NCI-H345 treated with DMSO at 0.1 percent for 48 hours (cell line): ENCODE results near the gene CD74.

ENCODE experiments used
- DNase-seq: peaks from one replicate; lab custom pipeline; 2025; ENCODE audit not compliant: unreplicated experiment; lab: John Stamatoyannopoulos, UW

Gene CD74

GRCh38 chr5:150397782-150398721 lies 14.7 kb downstream of the CD74 start:
- DNase-seq: no peak

- DNase-seq: no peak
Measured at GRCh38 chr5:150397146-150397781, 15.4 kb downstream of the CD74 start.

GRCh38 chr5:150396267-150396666 lies 16.4 kb downstream of the CD74 start:
- no peak for DNase-seq

- DNase-seq: no peak
Measured at GRCh38 chr5:150395688-150395975, 17.1 kb downstream of the CD74 start.

- DNase-seq: no peak
Measured at GRCh38 chr5:150394912-150395687, 17.6 kb downstream of the CD74 start.

DNA sequence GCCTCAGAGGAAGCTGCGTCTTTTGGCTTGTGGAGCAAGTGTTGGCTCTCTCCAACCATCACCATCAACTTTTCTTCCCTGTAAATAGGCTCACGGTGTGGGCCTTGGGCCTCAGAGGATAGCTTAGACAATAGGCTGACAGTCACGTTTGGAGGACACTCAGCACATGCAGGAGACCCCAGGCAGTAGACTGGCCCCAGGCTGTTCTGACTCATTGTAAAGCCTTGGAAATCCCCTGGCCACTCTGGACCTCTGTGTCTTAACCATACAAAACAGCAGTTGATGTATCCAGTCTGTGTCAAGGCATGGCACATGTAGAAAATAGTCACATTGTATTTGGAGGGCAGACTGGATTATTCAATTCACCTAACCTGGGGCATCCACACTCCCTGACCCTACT lies 18.6 kb downstream of the CD74 start:
- DNase-seq: no peak

- DNase-seq: no peak
Measured at GRCh38 chr5:150393096-150393645, 19.5 kb downstream of the CD74 start.

DNA sequence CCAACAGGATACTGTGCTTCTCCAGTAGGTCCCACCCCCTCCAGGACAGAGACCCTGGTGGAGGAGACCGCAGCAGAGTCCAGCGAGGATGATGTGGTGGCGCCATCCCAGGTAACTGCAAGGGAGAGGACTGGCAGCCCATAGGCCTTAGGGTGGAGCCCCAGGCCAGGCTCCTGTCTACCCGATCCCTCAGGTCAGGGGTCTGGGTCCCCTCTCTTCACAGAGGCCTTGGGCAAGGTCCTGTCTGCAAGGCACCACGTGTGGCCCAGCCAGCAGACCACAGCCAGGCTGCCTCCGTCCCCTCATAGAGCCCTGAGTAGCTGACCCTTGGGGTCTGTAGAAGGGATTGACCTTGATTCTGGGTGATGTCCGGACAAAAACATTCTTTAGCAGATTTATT lies 20.0 kb downstream of the CD74 start:
- no peak for DNase-seq

- DNase-seq: no peak
Measured at GRCh38 chr5:150391986-150392385, 20.7 kb downstream of the CD74 start.

DNA sequence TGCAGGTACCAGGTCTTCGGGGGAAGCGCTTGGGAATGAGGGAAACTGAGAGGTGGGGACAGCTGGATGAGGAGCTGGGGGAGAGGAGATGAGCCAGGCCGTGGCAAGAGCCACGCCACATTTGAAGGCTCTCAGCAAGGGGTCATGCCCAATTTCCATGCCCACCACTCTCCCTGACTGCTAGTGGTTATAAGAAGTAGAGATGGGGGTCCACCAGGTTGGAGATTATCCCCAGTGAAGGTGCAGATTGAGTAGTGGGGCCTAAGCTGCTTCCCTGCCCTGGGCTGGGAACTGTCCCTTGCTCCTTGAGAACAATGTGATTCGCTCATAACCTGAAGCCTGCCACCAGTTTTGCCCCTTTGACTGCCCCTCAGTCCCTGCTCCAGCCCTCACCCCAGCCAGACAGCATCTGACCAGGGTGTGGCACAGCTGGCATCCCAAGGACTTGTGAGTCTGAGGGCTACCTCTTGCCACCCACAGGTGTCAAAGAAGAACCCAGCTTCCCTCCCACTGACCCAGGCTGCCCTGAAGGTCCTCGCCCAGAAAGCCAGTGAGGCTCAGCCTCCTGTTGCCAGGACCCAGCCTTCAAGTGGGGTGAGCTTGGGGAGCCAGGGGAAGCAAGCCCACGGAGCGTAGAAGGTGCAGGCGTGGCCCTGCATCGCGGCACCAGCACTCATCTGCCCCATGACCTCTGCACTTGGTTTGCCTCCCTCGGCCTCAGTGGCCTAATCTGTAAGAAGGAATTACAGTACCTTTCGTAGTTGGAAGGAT lies 21.5 kb downstream of the CD74 start:
- DNase-seq: no peak

GRCh38 chr5:150389531-150390266 lies 23.0 kb downstream of the CD74 start:
- DNase-seq: no peak

DNA sequence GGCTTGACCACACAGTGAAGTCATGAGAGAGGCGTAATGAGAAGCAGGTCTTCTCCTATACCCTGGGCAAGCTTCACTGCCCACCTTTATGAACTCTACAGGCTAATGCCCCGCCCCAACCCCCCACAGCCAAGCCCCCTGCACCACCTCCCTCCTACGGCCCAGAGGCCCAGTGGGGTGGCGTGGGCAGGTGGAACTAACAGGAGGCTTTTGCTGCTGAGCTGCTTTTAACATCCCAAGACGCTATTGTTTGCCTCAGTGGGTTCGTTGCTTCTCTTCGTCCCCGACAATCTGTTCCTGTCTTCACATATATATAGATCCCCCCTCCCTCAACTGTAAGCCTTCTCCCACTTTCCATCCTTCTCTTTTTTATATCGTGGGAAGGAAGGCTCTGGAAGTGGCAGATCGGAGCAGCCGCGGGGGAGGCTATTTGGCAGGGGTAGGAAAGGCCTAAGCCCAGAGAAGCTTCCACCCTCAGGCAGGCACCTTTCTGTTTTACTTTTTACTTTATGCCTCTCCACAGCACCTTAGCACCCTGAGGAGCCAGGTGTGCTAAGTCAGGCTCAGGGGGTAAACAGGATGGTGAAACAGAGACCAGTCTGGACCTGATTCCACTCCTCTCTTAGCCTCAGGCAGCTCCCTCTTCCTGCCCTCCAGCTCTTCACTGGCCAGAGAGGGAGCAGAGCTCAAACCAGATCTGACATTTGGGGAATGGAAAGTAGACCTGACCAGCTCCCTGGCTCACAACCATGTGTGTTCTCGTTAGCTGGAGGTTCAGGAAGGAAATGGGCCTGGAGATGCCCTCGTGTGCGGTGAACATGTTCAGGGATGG lies 26.5 kb downstream of the CD74 start:
- no peak for DNase-seq

- DNase-seq: no peak
Measured at GRCh38 chr5:150384701-150385100, 28.0 kb downstream of the CD74 start.

DNA sequence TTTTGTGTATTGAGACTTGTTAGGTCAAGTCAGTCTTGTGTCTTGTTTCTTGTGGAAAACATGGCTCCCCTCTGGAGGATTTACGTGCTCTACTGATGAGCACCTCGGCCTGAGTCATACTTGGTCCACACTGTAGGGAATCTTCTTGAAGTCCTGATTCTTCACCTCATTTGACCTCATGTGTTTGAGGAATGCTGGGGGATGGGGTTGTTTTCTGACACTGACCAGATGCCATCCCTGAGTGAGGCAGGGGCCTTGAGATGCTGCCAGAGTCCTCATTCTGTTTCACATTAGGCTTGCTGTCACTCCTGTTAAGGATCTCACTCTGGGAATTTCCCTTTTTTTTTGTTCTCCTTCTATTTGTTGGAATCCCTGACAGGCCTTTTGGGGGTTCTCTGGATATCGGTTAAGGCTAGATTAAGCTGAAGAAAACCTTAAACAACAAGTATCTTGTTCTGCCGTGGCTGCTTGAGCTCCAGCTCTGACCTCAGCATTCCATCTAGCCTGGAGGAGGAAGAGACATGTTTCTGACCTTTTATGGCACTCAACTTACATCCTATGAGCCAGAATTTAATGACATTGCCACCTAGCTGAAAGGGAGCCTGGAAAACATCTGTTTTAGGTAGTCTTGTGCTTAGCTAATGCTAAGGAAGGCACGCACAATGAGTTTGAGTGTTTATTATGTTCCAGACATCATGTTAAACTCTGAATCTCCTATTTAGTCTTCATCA lies 34.6 kb downstream of the CD74 start:
- DNase-seq: no peak

DNA sequence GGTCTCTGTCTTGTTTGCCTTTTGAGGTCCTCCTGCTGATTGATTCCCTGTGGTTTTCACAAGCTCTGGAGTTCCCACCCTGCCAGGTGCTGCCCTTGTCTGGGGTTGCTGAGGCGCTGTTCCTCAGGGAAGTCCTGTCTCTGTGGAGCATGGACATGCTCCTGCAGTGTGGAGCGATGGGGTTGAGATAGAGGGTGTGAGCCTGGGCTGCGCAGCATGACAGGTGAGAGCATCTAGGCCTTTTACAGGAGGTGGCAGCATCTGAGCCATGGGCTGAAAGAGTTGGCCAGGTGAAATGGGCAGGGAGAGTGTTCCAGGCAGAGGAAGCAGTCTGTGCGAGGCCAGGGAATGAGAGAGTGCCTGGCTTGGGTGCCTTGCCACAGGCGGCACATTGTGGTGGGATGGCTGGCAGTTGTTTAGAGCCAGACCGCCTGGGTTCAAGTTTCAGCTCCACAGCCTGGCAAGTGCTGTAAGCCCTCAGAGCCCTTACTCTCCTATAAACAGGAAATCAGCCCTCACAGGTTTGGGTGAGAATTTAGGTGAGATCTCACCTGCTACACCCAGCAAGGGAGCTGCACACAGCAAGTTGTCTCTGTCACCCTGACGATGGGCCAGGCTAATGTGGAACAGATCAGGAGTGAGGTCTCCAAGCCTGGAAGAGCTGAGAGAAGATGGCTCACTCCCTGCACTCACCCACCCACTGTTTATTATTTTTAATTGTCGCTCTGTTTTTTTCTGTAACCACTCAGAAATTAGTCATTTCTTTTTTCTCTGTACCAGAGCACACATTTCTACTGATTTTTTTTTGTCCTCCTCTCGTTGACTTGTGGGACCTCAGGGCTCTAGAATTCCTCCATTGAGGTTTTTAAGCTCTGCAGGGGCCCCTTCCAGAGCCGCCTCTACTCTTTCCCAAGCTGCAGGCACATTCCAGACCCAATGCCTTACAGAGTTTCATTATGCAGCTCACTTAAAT lies 35.6 kb downstream of the CD74 start:
- no peak for DNase-seq

DNA sequence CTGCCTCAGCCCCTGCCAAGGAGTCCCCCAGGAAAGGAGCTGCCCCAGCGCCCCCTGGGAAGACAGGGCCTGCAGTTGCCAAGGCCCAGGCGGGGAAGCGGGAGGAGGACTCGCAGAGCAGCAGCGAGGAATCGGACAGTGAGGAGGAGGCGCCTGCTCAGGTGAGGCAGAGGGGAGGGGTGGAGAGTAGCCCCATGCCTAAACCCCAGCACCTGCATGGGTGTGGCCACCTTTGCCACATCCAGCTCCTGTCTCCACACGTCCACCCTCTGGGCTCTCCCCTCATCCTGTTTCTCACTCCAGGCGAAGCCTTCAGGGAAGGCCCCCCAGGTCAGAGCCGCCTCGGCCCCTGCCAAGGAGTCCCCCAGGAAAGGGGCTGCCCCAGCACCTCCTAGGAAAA lies 38.1 kb downstream of the CD74 start:
- no peak for DNase-seq

DNA sequence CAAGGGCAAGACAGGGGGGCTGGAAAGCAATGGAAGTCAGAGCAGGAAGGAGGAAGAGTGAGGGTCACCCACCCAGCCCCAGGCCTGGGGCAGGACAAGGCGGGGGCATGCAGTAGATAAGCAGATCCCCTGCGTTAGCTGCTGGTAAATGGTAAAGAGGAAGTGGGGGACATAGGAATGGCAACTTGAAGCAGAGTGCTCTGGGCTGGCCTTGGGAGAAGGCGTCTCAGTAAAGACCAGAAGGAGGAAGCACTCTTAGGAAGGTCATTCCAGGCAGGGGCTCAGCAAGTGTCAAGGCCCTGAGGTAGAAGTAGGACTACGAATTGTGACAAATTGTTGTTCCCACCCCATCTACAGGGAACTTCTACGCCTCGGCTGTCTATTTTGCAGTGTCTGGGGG lies 40.1 kb downstream of the CD74 start:
- DNase-seq: no peak
